ENCODE measurements around the gene C1orf122. TPM values are rescaled to one million over a fixed set of nuclear protein-coding genes. Genes with fewer than 3 reads are reported as not detected.

C1orf122 gene
- total and polyA plus RNA-seq, 10 of the 15 experiments (the other 5 are each of a cell fraction or from before 2014, with no cell fraction given): 1.6 to 35.8 (median 14.8) TPM

DNA sequence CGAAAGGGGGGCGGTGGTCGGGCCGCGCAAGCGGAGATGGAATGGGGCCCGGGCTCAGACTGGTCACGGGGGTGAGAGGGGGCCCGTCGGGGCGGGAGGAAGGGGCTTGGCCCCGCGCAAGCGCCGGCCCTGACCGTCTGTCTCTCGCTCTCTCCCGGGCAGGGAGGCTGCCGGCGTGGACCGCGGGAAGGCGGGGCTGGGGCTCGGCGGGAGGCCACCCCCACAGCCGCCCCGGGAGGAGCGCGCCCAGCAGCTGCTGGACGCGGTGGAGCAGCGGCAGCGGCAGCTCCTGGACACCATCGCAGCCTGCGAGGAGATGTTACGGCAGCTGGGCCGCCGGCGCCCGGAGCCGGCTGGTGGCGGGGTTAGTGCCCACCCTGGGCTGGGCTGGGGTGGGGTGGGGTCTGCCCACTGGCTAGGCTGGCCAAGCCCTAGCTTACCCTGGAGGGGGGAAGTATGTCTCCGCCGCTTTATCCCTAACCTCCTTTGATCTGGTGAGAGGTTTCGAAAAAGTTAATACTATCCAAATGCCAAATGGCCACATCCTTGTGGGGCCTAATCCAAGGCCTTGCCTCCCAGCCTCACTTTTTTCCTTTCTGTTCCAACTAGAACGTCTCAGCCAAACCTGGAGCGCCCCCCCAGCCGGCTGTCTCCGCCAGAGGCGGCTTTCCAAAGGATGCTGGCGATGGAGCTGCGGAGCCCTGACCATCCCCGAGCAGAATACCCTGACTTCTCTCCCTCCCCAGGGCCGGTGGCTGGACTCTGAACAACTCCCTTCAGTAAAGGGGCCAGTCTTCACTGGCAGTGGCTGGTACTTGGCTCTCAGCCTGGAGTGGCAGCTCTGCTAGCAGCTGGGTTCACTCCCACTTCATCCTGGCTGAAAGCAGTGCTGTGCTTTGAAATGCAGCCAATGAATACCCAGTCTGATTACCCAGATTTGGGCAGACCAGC lies 1.1 kb downstream of the C1orf122 start:
- ChIA-PET SMC1A (ENCODE audit: uncharacterized antibody, unreplicated experiment) (interaction anchor here (0.7 to 2.5 kb wide), 6 partner anchors 9 to 297 kb away, joined by 3 to 9 read pairs (median 4); partner anchors contain the start of gene MTF1), RAD21 (ENCODE audit: unreplicated experiment) (interaction anchor here (0.6 to 2.2 kb wide), 8 partner anchors 12 to 365 kb away, joined by 3 to 19 read pairs (median 4); partner anchors contain the start of gene MTF1), POLR2A (interaction anchor here (0.6 to 2.2 kb wide), 9 partner anchors 10 to 1955 kb away, joined by 3 to 17 read pairs (median 3); partner anchors contain the start of genes CDCA8 and MTF1), CTCF (interaction anchor here (0.8 to 2.9 kb wide), 5 partner anchors 39 to 117 kb away, joined by 3 to 17 read pairs (median 3); partner anchors contain the start of gene MTF1)
- TSS peak; percentile 78 for BruUV-seq (replicated peaks)
- Histone ChIP-seq H3K27me3 (replicated peaks in 1 of 2; ENCODE audit: control insufficient read depth in 2 of 2, insufficient read depth in 2 of 2, low read length in 1 of 2) (no peaks in the 10 kb centered on the region), H3K9me3 (replicated peaks; ENCODE audit: control insufficient read depth, insufficient read depth, low read length) (no peaks in the 10 kb centered on the region), H3K36me3 (ENCODE audit: control insufficient read depth in 2 of 2, insufficient read depth in 2 of 2, low read length in 1 of 2) (peaks cover 14 to 21% of the 10 kb centered on the region in 2 experiments), H3K27ac (ENCODE audit: control insufficient read depth, insufficient read depth) (peak overlapping the region; percentile 67), H3K9ac (ENCODE audit: control insufficient read depth, insufficient read depth, low read length) (peak overlapping the region; percentile 79), H2AFZ (ENCODE audit: control insufficient read depth, low read depth, low read length) (peak overlapping the region; percentile 72), H3K4me2 (ENCODE audit: control insufficient read depth, insufficient read depth) (peak overlapping the region; percentile 81), H3K79me2 (ENCODE audit: control insufficient read depth, insufficient read depth, low read length) (peaks cover 28% of the 10 kb centered on the region), H3K4me3 (peak overlapping the region; percentile 91), H3K4me1 (ENCODE audit: control insufficient read depth, insufficient read depth, low read length) (peaks cover 11% of the 10 kb centered on the region), H4K20me1 (ENCODE audit: control insufficient read depth, insufficient read depth) (no peaks in the 10 kb centered on the region)
- 12% methylated on average over 31 of the region's 54 CpGs for WGBS (ENCODE audit: insufficient coverage, insufficient replicate concordance, low lambda C conversion rate, missing lambda C conversion rate)
- no peak for TF ChIP-seq POLR2A (IDR thresholded peaks at IDR 0.05; ENCODE audit: low read depth, low read length)
- TF ChIP-seq PAX5 (IDR thresholded peaks at IDR 0.05; ENCODE audit: borderline replicate concordance, low read depth, low read length): 0 out of 2 replicates have a peak, but pooled peaks have one; percentile 8
- no peak for TF ChIP-seq HDAC6 (IDR thresholded peaks at IDR 0.05; ENCODE audit: unreplicated experiment)
- TF ChIP-seq LARP7 (IDR thresholded peaks at IDR 0.05): 0 out of 2 replicates have a peak, but pooled peaks have one; percentile 11
- TF ChIP-seq, protein P1, sequence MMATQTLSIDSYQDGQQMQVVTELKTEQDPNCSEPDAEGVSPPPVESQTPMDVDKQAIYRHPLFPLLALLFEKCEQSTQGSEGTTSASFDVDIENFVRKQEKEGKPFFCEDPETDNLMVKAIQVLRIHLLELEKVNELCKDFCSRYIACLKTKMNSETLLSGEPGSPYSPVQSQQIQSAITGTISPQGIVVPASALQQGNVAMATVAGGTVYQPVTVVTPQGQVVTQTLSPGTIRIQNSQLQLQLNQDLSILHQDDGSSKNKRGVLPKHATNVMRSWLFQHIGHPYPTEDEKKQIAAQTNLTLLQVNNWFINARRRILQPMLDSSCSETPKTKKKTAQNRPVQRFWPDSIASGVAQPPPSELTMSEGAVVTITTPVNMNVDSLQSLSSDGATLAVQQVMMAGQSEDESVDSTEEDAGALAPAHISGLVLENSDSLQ (IDR thresholded peaks at IDR 0.05): peak; percentile 67; the same call in 1 of the 2 replicates
- no peak for TF ChIP-seq RUNX3 (IDR thresholded peaks at IDR 0.05; ENCODE audit: low read length)
- no peak for TF ChIP-seq BRCA1 (IDR thresholded peaks at IDR 0.05; ENCODE audit: low read depth, low read length)
- TF ChIP-seq ZZZ3 (IDR thresholded peaks at IDR 0.05; ENCODE audit: control insufficient read depth, insufficient read length, low read depth): no peak
- no peak for TF ChIP-seq MYC (IDR thresholded peaks at IDR 0.05; ENCODE audit: insufficient read depth, insufficient read length, insufficient replicate concordance, low read length, severe bottlenecking)
- no peak for TF ChIP-seq RB1 (IDR thresholded peaks at IDR 0.05; ENCODE audit: borderline replicate concordance)
- TF ChIP-seq EGR1 (IDR thresholded peaks at IDR 0.05; ENCODE audit: borderline replicate concordance in 1 of 2, low read depth in 2 of 2, low read length in 2 of 2): peak in 1 of 2 experiments; percentile 1; a peak in 1 of 3 replicates
- TF ChIP-seq ZNF207 (IDR thresholded peaks at IDR 0.05; ENCODE audit: borderline replicate concordance): no peak
- in situ Hi-C loops (cut with MboI) (no loop called here), intact Hi-C loops (cut with micrococcal nuclease; ENCODE audit: unreplicated experiment) (loop anchor here (1.0 kb wide), 1 partner anchor 116 kb away; the partner anchor contains the start of gene CDCA8)
- ATAC-seq (peak; percentile 82), DNase-seq (ENCODE audit: low read depth, low spot score) (no peak), FAIRE-seq (no peak)
